ENCODE results near the gene PDK4. TPM values are rescaled to one million over a fixed set of nuclear protein-coding genes. Genes with fewer than 3 reads are reported as not detected.
A peak's percentile ranks its signal among the peaks of the same experiment; 100 is the strongest.

PDK4 gene
- not detected in 2 replicates for total RNA-seq

DNA sequence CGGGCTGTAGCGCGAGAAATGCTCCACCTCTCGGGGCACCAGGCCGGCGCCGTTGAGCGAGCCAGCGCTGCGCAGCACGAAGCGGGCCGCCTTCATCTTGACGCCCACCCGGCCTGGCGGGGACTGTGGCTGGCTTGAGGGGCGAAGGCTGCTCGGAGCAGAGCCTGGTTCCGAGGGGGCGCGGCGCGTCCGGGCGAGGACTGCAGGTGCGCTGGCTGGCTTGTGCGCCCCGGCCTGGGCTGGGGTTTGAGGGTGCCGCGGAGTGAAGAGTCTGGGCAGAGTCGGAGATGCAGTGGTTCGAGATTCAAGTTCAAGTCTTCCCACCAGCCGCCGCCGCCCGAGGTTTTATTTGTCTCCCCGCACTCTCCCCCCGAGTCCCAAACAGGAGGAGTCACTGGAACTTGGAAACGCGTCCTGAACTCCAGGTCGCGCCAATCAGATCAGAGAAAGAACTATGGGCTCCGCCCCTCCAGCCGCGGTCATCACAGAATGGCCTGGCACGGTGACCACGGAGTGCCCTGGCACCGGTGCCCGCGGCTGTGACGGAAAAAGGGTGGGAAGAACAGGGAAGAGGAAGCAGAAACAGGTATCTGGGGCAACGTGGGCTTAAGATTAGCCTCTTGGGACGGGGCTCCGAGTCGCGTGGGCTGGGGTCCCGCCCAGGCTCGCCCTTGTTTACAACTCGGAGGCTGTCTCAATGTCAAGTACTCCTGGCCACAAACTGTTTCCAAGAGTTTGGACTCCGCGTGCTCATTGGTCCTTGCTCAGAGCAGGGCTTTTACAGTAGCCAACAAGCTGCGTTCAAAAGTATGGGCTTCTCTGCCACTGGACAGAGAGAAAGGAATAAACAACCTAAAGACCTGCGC is at the start of gene PDK4:
TSS of gene PDK4 (minus strand) at position 319 of the 866 bp plus-strand sequence. CDS start at position 96, 223 bp downstream.
- H3K4me1 Mint-ChIP-seq (ENCODE audit: low read depth) = no peaks in the 10 kb centered on the region
- no peak for DNase-seq (ENCODE audit: low spot score)
- H3K27me3 Mint-ChIP-seq (ENCODE audit: insufficient read depth) = peaks cover 23% of the 10 kb centered on the region
- H3K27ac Mint-ChIP-seq = no peak within 1 kb of the TSS
- intact Hi-C loops (cut with micrococcal nuclease) = no loop called here
- H3K9me3 Mint-ChIP-seq = no peaks in the 10 kb centered on the region
- H3K36me3 Mint-ChIP-seq (ENCODE audit: low read depth) = no peaks in the 10 kb centered on the region
- H3K4me3 Mint-ChIP-seq = peak within 1 kb of the TSS; percentile 34

- Mint-ChIP-seq H3K4me3 (no peak overlapping the region), H3K9me3 (no peaks in the 10 kb centered on the region), H3K4me1 (ENCODE audit: low read depth) (no peaks in the 10 kb centered on the region), H3K36me3 (ENCODE audit: low read depth) (no peaks in the 10 kb centered on the region), H3K27me3 (ENCODE audit: insufficient read depth) (no peaks in the 10 kb centered on the region), H3K27ac (no peak overlapping the region)
- intact Hi-C loops (cut with micrococcal nuclease) = no loop called here
- no peak for DNase-seq (ENCODE audit: low spot score)
Measured at GRCh38 chr7:95642173-95642572, 45.9 kb upstream of the PDK4 start.

DNA sequence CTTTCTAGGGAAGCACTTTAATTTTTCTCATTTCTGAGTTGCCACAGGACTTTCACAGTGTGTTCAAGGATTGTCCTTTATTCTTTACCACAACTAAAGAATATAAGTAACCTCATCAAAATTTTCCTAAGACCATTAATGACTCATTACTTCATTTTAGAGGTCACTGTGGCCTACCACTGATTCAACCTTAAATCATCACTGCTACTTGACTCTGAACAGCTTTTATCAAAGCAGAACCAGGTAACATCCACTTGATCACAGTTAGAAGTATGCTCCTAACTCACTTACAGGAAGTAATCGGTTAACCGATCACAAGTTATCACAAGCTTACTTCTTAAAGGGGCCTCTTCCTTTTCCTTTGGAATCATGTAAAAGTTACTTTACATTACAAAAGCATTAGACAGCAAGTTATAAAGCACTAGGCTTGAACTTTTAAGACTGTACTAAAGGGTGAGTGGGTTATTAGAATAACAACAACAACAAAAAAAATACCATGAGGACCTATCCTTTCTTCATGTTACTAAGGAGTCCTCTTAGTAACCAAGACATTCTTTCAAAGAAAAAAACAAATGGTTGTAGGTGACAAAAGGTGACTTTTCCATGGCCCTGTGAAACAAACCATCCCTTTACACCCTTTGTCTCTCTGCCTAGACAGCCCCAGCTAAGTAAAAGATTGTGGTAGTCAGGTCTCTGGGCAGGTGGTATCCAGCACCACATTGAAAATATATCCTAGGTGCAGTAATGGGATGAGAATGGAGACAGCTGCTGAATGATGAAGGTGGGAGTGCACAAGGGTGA is 40.0 kb upstream of the PDK4 start:
- no peak for DNase-seq (ENCODE audit: low spot score)
- intact Hi-C loops (cut with micrococcal nuclease) = no loop called here
- Mint-ChIP-seq H3K4me1 (ENCODE audit: low read depth) (no peaks in the 10 kb centered on the region), H3K4me3 (no peak overlapping the region), H3K27ac (no peak overlapping the region), H3K36me3 (ENCODE audit: low read depth) (no peaks in the 10 kb centered on the region), H3K9me3 (no peaks in the 10 kb centered on the region), H3K27me3 (ENCODE audit: insufficient read depth) (no peaks in the 10 kb centered on the region)

- DNase-seq (ENCODE audit: low spot score) = no peak
- peaks cover 2% of the 10 kb centered on the region for H3K27me3 Mint-ChIP-seq (ENCODE audit: insufficient read depth)
- H3K36me3 Mint-ChIP-seq (ENCODE audit: low read depth) = no peaks in the 10 kb centered on the region
- no peaks in the 10 kb centered on the region for H3K9me3 Mint-ChIP-seq
- no peaks in the 10 kb centered on the region for H3K4me1 Mint-ChIP-seq (ENCODE audit: low read depth)
- intact Hi-C loops (cut with micrococcal nuclease) = no loop called here
- no peak overlapping the region for H3K4me3 Mint-ChIP-seq
- no peak overlapping the region for H3K27ac Mint-ChIP-seq
Measured at GRCh38 chr7:95632609-95633008, 36.3 kb upstream of the PDK4 start.

GRCh38 chr7:95631527-95631926 is 35.2 kb upstream of the PDK4 start:
- Mint-ChIP-seq H3K36me3 (ENCODE audit: low read depth) (no peaks in the 10 kb centered on the region), H3K27ac (no peak overlapping the region), H3K9me3 (no peaks in the 10 kb centered on the region), H3K4me3 (no peak overlapping the region), H3K4me1 (ENCODE audit: low read depth) (no peaks in the 10 kb centered on the region), H3K27me3 (ENCODE audit: insufficient read depth) (peaks cover 2% of the 10 kb centered on the region)
- DNase-seq (ENCODE audit: low spot score) = no peak
- intact Hi-C loops (cut with micrococcal nuclease) = no loop called here

GRCh38 chr7:95630702-95631458 is 34.6 kb upstream of the PDK4 start:
- DNase-seq (ENCODE audit: low spot score) = no peak
- Mint-ChIP-seq H3K4me3 (no peak overlapping the region), H3K36me3 (ENCODE audit: low read depth) (no peaks in the 10 kb centered on the region), H3K27ac (no peak overlapping the region), H3K4me1 (ENCODE audit: low read depth) (no peaks in the 10 kb centered on the region), H3K27me3 (ENCODE audit: insufficient read depth) (peaks cover 2% of the 10 kb centered on the region), H3K9me3 (no peaks in the 10 kb centered on the region)
- intact Hi-C loops (cut with micrococcal nuclease) = no loop called here

DNA sequence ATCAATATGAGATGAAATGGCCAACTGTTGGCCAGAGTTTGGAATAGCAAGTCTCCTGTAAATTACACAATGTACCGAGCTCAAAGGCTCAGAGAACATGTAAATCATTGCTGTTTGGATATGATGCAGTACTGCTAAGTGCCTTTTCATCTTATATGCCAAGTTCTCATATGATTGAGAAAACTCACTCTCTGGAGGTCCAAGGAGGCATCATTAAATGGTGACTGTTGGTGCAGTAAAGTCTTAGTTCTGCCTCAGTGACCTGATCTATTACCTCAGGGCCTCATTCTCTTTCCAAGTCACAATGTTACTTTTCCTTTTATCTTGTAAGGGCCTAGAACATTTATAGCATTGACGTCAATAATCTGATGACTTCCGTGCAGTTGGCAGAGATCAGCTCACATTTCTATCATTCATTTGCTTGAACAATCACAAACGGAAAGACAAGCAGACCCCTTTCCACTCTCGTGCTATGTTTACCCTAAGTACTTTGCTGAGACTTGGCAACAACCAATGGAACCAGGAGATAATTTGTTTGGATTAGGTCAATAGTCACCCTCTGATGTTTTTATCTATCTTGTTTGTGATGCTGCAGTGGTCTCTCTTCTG is 32.6 kb upstream of the PDK4 start:
- Mint-ChIP-seq H3K27me3 (ENCODE audit: insufficient read depth) (peaks cover 2% of the 10 kb centered on the region), H3K4me3 (no peak overlapping the region), H3K27ac (no peak overlapping the region), H3K9me3 (no peaks in the 10 kb centered on the region), H3K4me1 (ENCODE audit: low read depth) (no peaks in the 10 kb centered on the region), H3K36me3 (ENCODE audit: low read depth) (no peaks in the 10 kb centered on the region)
- DNase-seq (ENCODE audit: low spot score) = no peak
- intact Hi-C loops (cut with micrococcal nuclease) = no loop called here

GRCh38 chr7:95623788-95624187 is 27.5 kb upstream of the PDK4 start:
- Mint-ChIP-seq H3K4me3 (no peak overlapping the region), H3K27ac (no peak overlapping the region), H3K36me3 (ENCODE audit: low read depth) (no peaks in the 10 kb centered on the region), H3K4me1 (ENCODE audit: low read depth) (no peaks in the 10 kb centered on the region), H3K27me3 (ENCODE audit: insufficient read depth) (no peaks in the 10 kb centered on the region), H3K9me3 (no peaks in the 10 kb centered on the region)
- no peak for DNase-seq (ENCODE audit: low spot score)
- intact Hi-C loops (cut with micrococcal nuclease) = no loop called here

GRCh38 chr7:95622859-95623258 is 26.5 kb upstream of the PDK4 start:
- H3K9me3 Mint-ChIP-seq = no peaks in the 10 kb centered on the region
- H3K4me1 Mint-ChIP-seq (ENCODE audit: low read depth) = no peaks in the 10 kb centered on the region
- H3K36me3 Mint-ChIP-seq (ENCODE audit: low read depth) = no peaks in the 10 kb centered on the region
- no peak overlapping the region for H3K27ac Mint-ChIP-seq
- H3K27me3 Mint-ChIP-seq (ENCODE audit: insufficient read depth) = no peaks in the 10 kb centered on the region
- DNase-seq (ENCODE audit: low spot score) = no peak
- no peak overlapping the region for H3K4me3 Mint-ChIP-seq
- intact Hi-C loops (cut with micrococcal nuclease) = no loop called here

DNA sequence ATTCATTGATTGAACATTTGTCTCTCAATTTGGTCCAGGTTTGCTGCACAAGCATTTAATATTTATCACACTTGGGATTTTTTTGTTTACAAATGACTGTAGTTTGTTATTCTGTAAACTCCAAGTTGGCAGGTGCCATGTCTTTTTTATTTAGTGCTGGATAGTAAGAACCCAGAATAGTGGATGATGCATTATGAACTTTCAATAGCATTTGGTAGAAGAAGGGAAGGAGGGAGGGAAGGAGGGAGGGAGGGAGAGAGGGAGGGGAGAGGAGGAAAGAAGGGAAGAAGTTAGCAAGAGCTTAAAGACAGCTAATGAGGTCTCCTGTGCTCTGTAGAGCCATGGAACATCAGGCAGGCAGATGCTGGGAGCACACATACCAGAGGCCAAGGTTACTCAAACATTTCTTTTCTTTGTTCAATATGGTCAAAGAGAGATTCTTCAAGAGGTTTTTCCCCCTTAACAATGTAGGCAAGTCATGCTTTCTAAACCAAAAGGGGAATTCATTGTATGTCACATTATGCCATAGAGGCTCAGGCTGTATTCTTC is 25.8 kb upstream of the PDK4 start:
- no peaks in the 10 kb centered on the region for H3K36me3 Mint-ChIP-seq (ENCODE audit: low read depth)
- H3K27me3 Mint-ChIP-seq (ENCODE audit: insufficient read depth) = no peaks in the 10 kb centered on the region
- no peak for DNase-seq (ENCODE audit: low spot score)
- no peak overlapping the region for H3K4me3 Mint-ChIP-seq
- no peaks in the 10 kb centered on the region for H3K9me3 Mint-ChIP-seq
- H3K4me1 Mint-ChIP-seq (ENCODE audit: low read depth) = no peaks in the 10 kb centered on the region
- intact Hi-C loops (cut with micrococcal nuclease) = no loop called here
- no peak overlapping the region for H3K27ac Mint-ChIP-seq

GRCh38 chr7:95621404-95621803 is 25.1 kb upstream of the PDK4 start:
- Mint-ChIP-seq H3K4me3 (no peak overlapping the region), H3K9me3 (no peaks in the 10 kb centered on the region), H3K36me3 (ENCODE audit: low read depth) (no peaks in the 10 kb centered on the region), H3K27me3 (ENCODE audit: insufficient read depth) (no peaks in the 10 kb centered on the region), H3K27ac (no peak overlapping the region), H3K4me1 (ENCODE audit: low read depth) (no peaks in the 10 kb centered on the region)
- DNase-seq (ENCODE audit: low spot score) = no peak
- intact Hi-C loops (cut with micrococcal nuclease) = no loop called here

DNA sequence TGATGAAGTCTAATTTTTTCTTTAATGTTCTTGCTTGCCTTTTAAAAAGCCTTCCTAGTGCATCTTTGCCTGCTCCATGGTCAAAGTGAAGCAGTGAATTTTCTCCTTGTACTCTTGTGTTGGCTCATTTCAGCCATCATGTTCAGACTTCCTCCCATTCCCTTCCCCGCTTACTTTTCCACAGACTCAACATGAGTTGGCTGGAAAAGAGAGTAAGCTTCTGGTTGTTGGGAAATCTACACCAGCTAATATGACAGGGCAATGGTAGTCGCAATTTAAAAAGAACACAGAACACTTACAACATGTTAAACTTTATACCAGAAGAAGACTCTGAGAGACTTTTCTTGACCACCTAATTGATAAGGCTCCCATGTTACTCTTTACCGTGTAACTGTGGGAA is 24.3 kb upstream of the PDK4 start:
- intact Hi-C loops (cut with micrococcal nuclease) = no loop called here
- no peak overlapping the region for H3K4me3 Mint-ChIP-seq

More for the DNA sequence above, 24.3 kb upstream of the PDK4 start:
- H3K27ac Mint-ChIP-seq = no peak overlapping the region
- no peaks in the 10 kb centered on the region for H3K36me3 Mint-ChIP-seq (ENCODE audit: low read depth)
- no peaks in the 10 kb centered on the region for H3K27me3 Mint-ChIP-seq (ENCODE audit: insufficient read depth)
- DNase-seq (ENCODE audit: low spot score) = no peak
- no peaks in the 10 kb centered on the region for H3K4me1 Mint-ChIP-seq (ENCODE audit: low read depth)
- no peaks in the 10 kb centered on the region for H3K9me3 Mint-ChIP-seq

All from activated T-helper 1 cell treated with anti-CD3 and anti-CD28 coated beads, Interleukin-12 subunit alpha, Interleukin-12 subunit beta, Interleukin-2, Interleukin-4 antibody, amounts not matched to agents 30 ng/mL and 10 ng/mL and 1 ng/mL, durations not matched to agents 14 hours and 24 hours and 36 hours (primary cell).